GM12878 (cell line): Measurements from ENCODE around the gene TRPT1. TPM values are rescaled to one million over a fixed set of nuclear protein-coding genes. Genes with fewer than 3 reads are reported as not detected.
A peak's percentile ranks its signal among the peaks of the same experiment; 100 is the strongest.

Source experiments
- ATAC-seq: fragments of 200-7000 bp; cut with Tn5 transposase; 3 replicates; pipeline ENCODE4 v1.9.1; 2020; ENCODE audit warnings: mild to moderate bottlenecking, moderate library complexity
- BruUV-seq: library from RNA; stranded (reverse); fragments of 400-500 nt; replicated peaks from 2 replicates; lab custom pipeline; 2021; lab: Mats Ljungman, UMichigan
- CTCF ChIA-PET: fragments of 300-600 bp; sonication (Branson Sonifier 250); formaldehyde crosslinking; extraction: SDS; loops from one replicate; lab custom pipeline; 2021; ENCODE audit warnings: inconsistent platforms; lab: Yijun Ruan, JAX
- POLR2A ChIA-PET: fragments of 350-600 bp; formaldehyde crosslinking; extraction: SDS; loops from one replicate; lab custom pipeline; 2021; ENCODE audit warnings: inconsistent platforms; lab: Charles Lee
- RAD21 ChIA-PET: fragments of 300-600 bp; sonication (Branson Sonifier 250); formaldehyde crosslinking; loops from one replicate; lab custom pipeline; 2023; ENCODE audit warnings: antibody characterized with exemption; ENCODE audit not compliant: unreplicated experiment; lab: Charles Lee
- SMC1A ChIA-PET: fragments of 300-600 bp; sonication (Branson Sonifier 250); formaldehyde crosslinking; loops from one replicate; lab custom pipeline; 2023; ENCODE audit not compliant: unreplicated experiment, uncharacterized antibody; lab: Charles Lee
- DNase-seq: peaks from one replicate; pipeline ENCODE4 v3.0.0-alpha.2; 2011; ENCODE audit warnings: low read depth, low spot score
- FAIRE-seq: peaks from 3 replicates; lab custom pipeline; 2011; peaks lifted over from hg19 to GRCh38; lab: Jason Lieb, UNC
- H2AFZ ChIP-seq: 2 replicates; pipeline ENCODE4 v1.6.0; 2011; ENCODE audit warnings: low read depth, low read length, control low read depth; ENCODE audit not compliant: control insufficient read depth
- H3K27ac ChIP-seq: 2 replicates; pipeline ENCODE4 v1.5.1; 2011; ENCODE audit warnings: control low read depth; ENCODE audit not compliant: control insufficient read depth, insufficient read depth
- H3K27me3 ChIP-seq, 2 experiments: replicated peaks in 1 of 2; 2 replicates each; pipeline versions ENCODE4 v1.6.0 to v1.6.1; 2011; ENCODE audit warnings: low read length in 1 of 2; ENCODE audit not compliant: control insufficient read depth in 2 of 2, insufficient read depth in 2 of 2
- H3K36me3 ChIP-seq, 2 experiments: 2 replicates each; pipeline ENCODE4 v1.5.1; 2011; ENCODE audit warnings: low read length in 1 of 2; ENCODE audit not compliant: control insufficient read depth in 2 of 2, insufficient read depth in 2 of 2
- H3K4me1 ChIP-seq: 2 replicates; pipeline ENCODE4 v1.6.1; 2011; ENCODE audit warnings: mild to moderate bottlenecking, low read length, moderate library complexity, mixed read lengths; ENCODE audit not compliant: control insufficient read depth, insufficient read depth
- H3K4me2 ChIP-seq: 2 replicates; pipeline ENCODE4 v1.6.0; 2011; ENCODE audit warnings: control low read depth; ENCODE audit not compliant: control insufficient read depth, insufficient read depth
- H3K4me3 ChIP-seq: fragments of 200-600 bp; sonication (generic); 2 replicates; pipeline ENCODE4 v1.5.1; 2016
- H3K79me2 ChIP-seq: 2 replicates; pipeline ENCODE4 v1.6.0; 2011; ENCODE audit warnings: low read length; ENCODE audit not compliant: control insufficient read depth, insufficient read depth
- H3K9ac ChIP-seq: 2 replicates; pipeline ENCODE4 v1.8.0; 2011; ENCODE audit warnings: low read length, control low read depth, mixed read lengths; ENCODE audit not compliant: control insufficient read depth, insufficient read depth
- H3K9me3 ChIP-seq: replicated peaks from 3 replicates; pipeline ENCODE4 v1.5.1; 2011; ENCODE audit warnings: mild to moderate bottlenecking, low read length; ENCODE audit not compliant: control insufficient read depth, insufficient read depth
- H4K20me1 ChIP-seq: 2 replicates; pipeline ENCODE4 v1.6.0; 2011; ENCODE audit not compliant: control insufficient read depth, insufficient read depth
- HDGF ChIP-seq: fragments of 450-650 bp; IDR thresholded peaks from 2 replicates; pipeline ENCODE4 v1.6.1; 2016; ENCODE audit warnings: antibody characterized with exemption
- MXI1 ChIP-seq: fragments of 150-350 bp; IDR thresholded peaks from 2 replicates; pipeline ENCODE4 v1.6.1; 2011; ENCODE audit warnings: low read depth, mild to moderate bottlenecking, inconsistent platforms, low read length, improper control_type of control experiment
- RB1 ChIP-seq: fragments of 450-650 bp; formaldehyde crosslinking; IDR thresholded peaks from 2 replicates; pipeline ENCODE4 v1.6.1; 2017; ENCODE audit warnings: mild to moderate bottlenecking, borderline replicate concordance
- SRF ChIP-seq, 2 experiments: IDR thresholded peaks; 2 replicates each; pipeline ENCODE4 v1.6.1; 2011; ENCODE audit warnings: low read depth in 2 of 2, low read length in 2 of 2, mild to moderate bottlenecking in 1 of 2, moderate library complexity in 1 of 2
- SUZ12 ChIP-seq: fragments of 200-600 bp; sonication (generic); IDR thresholded peaks from one replicate; pipeline ENCODE4 v1.6.1; 2018; ENCODE audit warnings: antibody characterized with exemption, mild to moderate bottlenecking; ENCODE audit not compliant: unreplicated experiment
- WGBS: methylation state at CpG from one replicate; pipeline ENCODE4 v1.1.6; 2016; ENCODE audit warnings: low lambda C conversion rate; ENCODE audit not compliant: insufficient replicate concordance, insufficient coverage; ENCODE audit errors: missing lambda C conversion rate; 5-methylcytosine and 5-hydroxymethylcytosine counted together
- in situ Hi-C: fragments of 300-500 bp; cut with MboI; formaldehyde crosslinking; loops from 9 replicates; pipeline ENCODE4 v1.14.3; 2018; ENCODE audit warnings: mixed read lengths
- intact Hi-C: fragments of 100-400 bp; cut with micrococcal nuclease; formaldehyde crosslinking; loops from one replicate; pipeline ENCODE4 v1.14.2; 2022; ENCODE audit not compliant: unreplicated experiment
- polyA plus RNA-seq, 11 experiments: library from polyadenylated mRNA; depleted of rRNA in 4 of 11; unstranded in 6 of 11; stranded (reverse) in 5 of 11; fragments of >200 nt; fragmentation: Nextera tagmentation in 4 of 11; fragmentation: Illumina TruSeq in 1 of 11; extraction: Ambion mirVana in 4 of 11; extraction: Trizol in 1 of 11; gene quantifications; 1 replicate in 1 of 11; 2 replicates in 10 of 11; pipeline versions ENCODE4 v1.2.1 to v1.2.3, GENCODE V29; 2011 to 2016; ENCODE audit warnings: inconsistent platforms in 2 of 11, missing spikeins in 2 of 11, low read depth in 1 of 11
- total RNA-seq, 4 experiments: library from RNA; depleted of rRNA in 3 of 4; stranded (reverse); fragments of >200 nt in 3 of 4; fragmentation: Illumina TruSeq in 1 of 4; extraction: Trizol in 1 of 4; gene quantifications; 2 replicates each; pipeline versions ENCODE4 v1.2.1 to v1.2.3, GENCODE V29; 2013 to 2021
- TF ChIP-seq, protein P1 (sequence below): fragments of 450-650 bp; IDR thresholded peaks from 2 replicates; pipeline ENCODE4 v1.6.1; 2017; ENCODE audit warnings: mild to moderate bottlenecking, moderate library complexity
- TF ChIP-seq, protein P2 (sequence below): fragments of 450-650 bp; formaldehyde crosslinking; IDR thresholded peaks from 2 replicates; pipeline ENCODE4 v1.4.0; 2020; ENCODE audit warnings: mild to moderate bottlenecking, moderate library complexity

The TRPT1 gene
- total and polyA plus RNA-seq, 10 of the 15 experiments (the other 5 are each of a cell fraction or from before 2014, with no cell fraction given) = 7.1 to 63.0 (median 31.4) TPM

GRCh38 chr11:64180891-64181290 is 45.1 kb downstream of the TRPT1 start:
- H4K20me1 ChIP-seq = peaks cover 3% of the 10 kb centered on the region; the same call in 1 of the 2 replicates
- peak overlapping the region; percentile 85; the same call in 1 of the 2 replicates for H3K4me2 ChIP-seq
- no peak overlapping the region; the same call in 1 of the 2 replicates for H3K27ac ChIP-seq
- H3K36me3 ChIP-seq = no peaks in the 10 kb centered on the region
- CTCF ChIA-PET = interaction anchor here (1.1 to 1.7 kb wide), 5 partner anchors 11 to 174 kb away, joined by 3 to 4 read pairs (median 3); partner anchors contain the start of genes MACROD1 and PRDX5
- H3K9me3 ChIP-seq = no peaks in the 10 kb centered on the region
- intact Hi-C loops = no loop called here
- no peak overlapping the region for H3K4me3 ChIP-seq
- no peak for TF ChIP-seq SUZ12
- TF ChIP-seq, all 136 proteins: peak for 0
- ChIA-PET RAD21 (interaction anchor here (0.8 to 1.6 kb wide), 2 partner anchors 16 to 24 kb away, joined by 3 to 8 read pairs; no protein-coding TSS in a partner anchor), SMC1A (no interaction called here), POLR2A (interaction anchor here (0.8 to 1.3 kb wide), 4 partner anchors 10 to 103 kb away, joined by 3 to 8 read pairs (median 3); partner anchors contain the start of genes FERMT3, NUDT22 and TRPT1)
- H2AFZ ChIP-seq = no peak overlapping the region
- DNase-seq (no peak), FAIRE-seq (no peak), ATAC-seq (no peak)
- H3K9ac ChIP-seq = no peak overlapping the region
- H3K4me1 ChIP-seq = peaks cover 28% of the 10 kb centered on the region
- in situ Hi-C loops = no loop called here
- peaks cover 22% of the 10 kb centered on the region for H3K79me2 ChIP-seq
- BruUV-seq = no TSS peak
- WGBS = 98% methylated on average over 5 of the region's 5 CpGs
- no peaks in the 10 kb centered on the region for H3K27me3 ChIP-seq

DNA sequence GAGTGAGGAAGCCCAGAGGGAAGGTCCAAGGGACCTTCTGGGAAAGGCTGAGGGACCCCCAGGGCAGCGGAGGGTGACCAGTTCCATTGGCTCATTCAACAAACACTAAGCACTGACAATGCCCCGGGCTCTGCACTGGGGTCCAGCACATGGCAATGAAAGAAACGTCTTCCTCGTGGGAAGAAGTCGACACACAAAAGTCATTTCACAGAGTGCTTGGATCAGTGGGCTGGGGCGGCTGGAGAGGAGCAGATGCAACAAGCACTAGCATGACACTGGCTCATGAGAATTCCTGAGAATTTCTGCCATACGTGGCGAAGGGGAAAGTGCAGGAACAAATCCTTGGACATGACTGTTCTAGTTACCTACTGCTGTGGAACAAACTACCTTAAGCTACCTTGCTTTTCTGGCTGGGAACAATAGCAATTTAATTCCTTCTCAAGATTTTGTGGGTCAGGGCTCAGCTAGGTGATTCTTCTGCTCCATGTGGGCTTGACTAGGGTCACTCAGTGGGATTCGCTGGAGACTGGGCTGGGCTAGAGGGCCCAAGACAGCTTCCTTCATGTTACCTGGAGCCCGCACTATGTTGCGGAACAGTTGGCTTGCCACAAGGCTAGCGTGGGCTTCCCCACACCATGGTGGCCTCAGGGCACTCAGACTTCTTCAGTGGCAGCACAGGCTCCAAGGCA is 46.9 kb downstream of the TRPT1 start:
- DNase-seq (no peak), ATAC-seq (no peak), FAIRE-seq (no peak)
- ChIA-PET RAD21 (interaction anchor here (1.1 kb wide), 1 partner anchor 28 kb away, joined by 3 read pairs; the partner anchor contains the start of gene FERMT3), SMC1A (no interaction called here), POLR2A (no interaction called here), CTCF (interaction anchor here (1.0 kb wide), 2 partner anchors 26 to 271 kb away, joined by 3 read pairs; no protein-coding TSS in a partner anchor)
- no peak overlapping the region for H3K4me2 ChIP-seq
- no peaks in the 10 kb centered on the region for H3K9me3 ChIP-seq
- peaks cover 10% of the 10 kb centered on the region for H3K79me2 ChIP-seq
- in situ Hi-C loops (no loop called here), intact Hi-C loops (no loop called here)
- H4K20me1 ChIP-seq = peaks cover 3% of the 10 kb centered on the region; the same call in 1 of the 2 replicates
- 95% methylated on average over 12 of the region's 12 CpGs for WGBS
- peaks cover 27% of the 10 kb centered on the region for H3K4me1 ChIP-seq
- no TSS peak for BruUV-seq
- H2AFZ ChIP-seq = no peak overlapping the region
- no peaks in the 10 kb centered on the region for H3K27me3 ChIP-seq
- H3K36me3 ChIP-seq = no peaks in the 10 kb centered on the region
- no peak overlapping the region for H3K4me3 ChIP-seq
- no peak overlapping the region for H3K27ac ChIP-seq
- H3K9ac ChIP-seq = no peak overlapping the region
- TF ChIP-seq RB1 = no peak
- TF ChIP-seq MXI1 = no peak
- TF ChIP-seq, protein P1, sequence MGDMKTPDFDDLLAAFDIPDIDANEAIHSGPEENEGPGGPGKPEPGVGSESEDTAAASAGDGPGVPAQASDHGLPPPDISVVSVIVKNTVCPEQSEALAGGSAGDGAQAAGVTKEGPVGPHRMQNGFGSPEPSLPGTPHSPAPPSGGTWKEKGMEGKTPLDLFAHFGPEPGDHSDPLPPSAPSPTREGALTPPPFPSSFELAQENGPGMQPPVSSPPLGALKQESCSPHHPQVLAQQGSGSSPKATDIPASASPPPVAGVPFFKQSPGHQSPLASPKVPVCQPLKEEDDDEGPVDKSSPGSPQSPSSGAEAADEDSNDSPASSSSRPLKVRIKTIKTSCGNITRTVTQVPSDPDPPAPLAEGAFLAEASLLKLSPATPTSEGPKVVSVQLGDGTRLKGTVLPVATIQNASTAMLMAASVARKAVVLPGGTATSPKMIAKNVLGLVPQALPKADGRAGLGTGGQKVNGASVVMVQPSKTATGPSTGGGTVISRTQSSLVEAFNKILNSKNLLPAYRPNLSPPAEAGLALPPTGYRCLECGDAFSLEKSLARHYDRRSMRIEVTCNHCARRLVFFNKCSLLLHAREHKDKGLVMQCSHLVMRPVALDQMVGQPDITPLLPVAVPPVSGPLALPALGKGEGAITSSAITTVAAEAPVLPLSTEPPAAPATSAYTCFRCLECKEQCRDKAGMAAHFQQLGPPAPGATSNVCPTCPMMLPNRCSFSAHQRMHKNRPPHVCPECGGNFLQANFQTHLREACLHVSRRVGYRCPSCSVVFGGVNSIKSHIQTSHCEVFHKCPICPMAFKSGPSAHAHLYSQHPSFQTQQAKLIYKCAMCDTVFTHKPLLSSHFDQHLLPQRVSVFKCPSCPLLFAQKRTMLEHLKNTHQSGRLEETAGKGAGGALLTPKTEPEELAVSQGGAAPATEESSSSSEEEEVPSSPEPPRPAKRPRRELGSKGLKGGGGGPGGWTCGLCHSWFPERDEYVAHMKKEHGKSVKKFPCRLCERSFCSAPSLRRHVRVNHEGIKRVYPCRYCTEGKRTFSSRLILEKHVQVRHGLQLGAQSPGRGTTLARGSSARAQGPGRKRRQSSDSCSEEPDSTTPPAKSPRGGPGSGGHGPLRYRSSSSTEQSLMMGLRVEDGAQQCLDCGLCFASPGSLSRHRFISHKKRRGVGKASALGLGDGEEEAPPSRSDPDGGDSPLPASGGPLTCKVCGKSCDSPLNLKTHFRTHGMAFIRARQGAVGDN = no peak
- TF ChIP-seq, protein P2, sequence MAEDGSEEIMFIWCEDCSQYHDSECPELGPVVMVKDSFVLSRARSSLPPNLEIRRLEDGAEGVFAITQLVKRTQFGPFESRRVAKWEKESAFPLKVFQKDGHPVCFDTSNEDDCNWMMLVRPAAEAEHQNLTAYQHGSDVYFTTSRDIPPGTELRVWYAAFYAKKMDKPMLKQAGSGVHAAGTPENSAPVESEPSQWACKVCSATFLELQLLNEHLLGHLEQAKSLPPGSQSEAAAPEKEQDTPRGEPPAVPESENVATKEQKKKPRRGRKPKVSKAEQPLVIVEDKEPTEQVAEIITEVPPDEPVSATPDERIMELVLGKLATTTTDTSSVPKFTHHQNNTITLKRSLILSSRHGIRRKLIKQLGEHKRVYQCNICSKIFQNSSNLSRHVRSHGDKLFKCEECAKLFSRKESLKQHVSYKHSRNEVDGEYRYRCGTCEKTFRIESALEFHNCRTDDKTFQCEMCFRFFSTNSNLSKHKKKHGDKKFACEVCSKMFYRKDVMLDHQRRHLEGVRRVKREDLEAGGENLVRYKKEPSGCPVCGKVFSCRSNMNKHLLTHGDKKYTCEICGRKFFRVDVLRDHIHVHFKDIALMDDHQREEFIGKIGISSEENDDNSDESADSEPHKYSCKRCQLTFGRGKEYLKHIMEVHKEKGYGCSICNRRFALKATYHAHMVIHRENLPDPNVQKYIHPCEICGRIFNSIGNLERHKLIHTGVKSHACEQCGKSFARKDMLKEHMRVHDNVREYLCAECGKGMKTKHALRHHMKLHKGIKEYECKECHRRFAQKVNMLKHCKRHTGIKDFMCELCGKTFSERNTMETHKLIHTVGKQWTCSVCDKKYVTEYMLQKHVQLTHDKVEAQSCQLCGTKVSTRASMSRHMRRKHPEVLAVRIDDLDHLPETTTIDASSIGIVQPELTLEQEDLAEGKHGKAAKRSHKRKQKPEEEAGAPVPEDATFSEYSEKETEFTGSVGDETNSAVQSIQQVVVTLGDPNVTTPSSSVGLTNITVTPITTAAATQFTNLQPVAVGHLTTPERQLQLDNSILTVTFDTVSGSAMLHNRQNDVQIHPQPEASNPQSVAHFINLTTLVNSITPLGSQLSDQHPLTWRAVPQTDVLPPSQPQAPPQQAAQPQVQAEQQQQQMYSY (CRISPR knock-in tag) = no peak
- TF ChIP-seq HDGF = no peak
- no peak for TF ChIP-seq SRF (IDR thresholded peaks at IDR 0.05; ENCODE audit: low read depth in 2 of 2, low read length in 2 of 2)
